IPS-20b (cell line): ENCODE results near the gene NPIPB4.
"Not testable (repeated sequence)": the region's sequence is repeated elsewhere in the genome, so short reads cannot be mapped to it uniquely, and the experiment has no call there.

Experiments
- H3K27ac ChIP-seq: one replicate; pipeline ENCODE4 v1.5.1; 2013; ENCODE audit warnings: low read length
- H3K27me3 ChIP-seq: 2 replicates; pipeline ENCODE4 v1.6.1; 2013; ENCODE audit warnings: mild to moderate bottlenecking, low read length, inconsistent platforms; ENCODE audit not compliant: insufficient read depth
- H3K36me3 ChIP-seq: 2 replicates; pipeline ENCODE4 v1.6.1; 2013; ENCODE audit warnings: low read depth, mild to moderate bottlenecking, inconsistent platforms, low read length, moderate library complexity; ENCODE audit not compliant: insufficient read depth
- H3K4me1 ChIP-seq: 2 replicates; pipeline ENCODE4 v1.6.1; 2013; ENCODE audit warnings: mild to moderate bottlenecking, control low read depth, inconsistent platforms, low read length, moderate library complexity; ENCODE audit not compliant: insufficient read depth
- H3K4me3 ChIP-seq: 2 replicates; pipeline ENCODE4 v1.5.1; 2013; ENCODE audit warnings: mild to moderate bottlenecking, low read length, inconsistent platforms
- H3K9ac ChIP-seq: 2 replicates; pipeline ENCODE4 v1.6.1; 2013; ENCODE audit warnings: low read depth, mild to moderate bottlenecking, inconsistent platforms, low read length, moderate library complexity
- H3K9me3 ChIP-seq: 2 replicates; pipeline ENCODE4 v1.6.1; 2013; ENCODE audit warnings: mild to moderate bottlenecking, low read depth, low read length, inconsistent platforms; ENCODE audit not compliant: insufficient read depth

NPIPB4 gene

DNA sequence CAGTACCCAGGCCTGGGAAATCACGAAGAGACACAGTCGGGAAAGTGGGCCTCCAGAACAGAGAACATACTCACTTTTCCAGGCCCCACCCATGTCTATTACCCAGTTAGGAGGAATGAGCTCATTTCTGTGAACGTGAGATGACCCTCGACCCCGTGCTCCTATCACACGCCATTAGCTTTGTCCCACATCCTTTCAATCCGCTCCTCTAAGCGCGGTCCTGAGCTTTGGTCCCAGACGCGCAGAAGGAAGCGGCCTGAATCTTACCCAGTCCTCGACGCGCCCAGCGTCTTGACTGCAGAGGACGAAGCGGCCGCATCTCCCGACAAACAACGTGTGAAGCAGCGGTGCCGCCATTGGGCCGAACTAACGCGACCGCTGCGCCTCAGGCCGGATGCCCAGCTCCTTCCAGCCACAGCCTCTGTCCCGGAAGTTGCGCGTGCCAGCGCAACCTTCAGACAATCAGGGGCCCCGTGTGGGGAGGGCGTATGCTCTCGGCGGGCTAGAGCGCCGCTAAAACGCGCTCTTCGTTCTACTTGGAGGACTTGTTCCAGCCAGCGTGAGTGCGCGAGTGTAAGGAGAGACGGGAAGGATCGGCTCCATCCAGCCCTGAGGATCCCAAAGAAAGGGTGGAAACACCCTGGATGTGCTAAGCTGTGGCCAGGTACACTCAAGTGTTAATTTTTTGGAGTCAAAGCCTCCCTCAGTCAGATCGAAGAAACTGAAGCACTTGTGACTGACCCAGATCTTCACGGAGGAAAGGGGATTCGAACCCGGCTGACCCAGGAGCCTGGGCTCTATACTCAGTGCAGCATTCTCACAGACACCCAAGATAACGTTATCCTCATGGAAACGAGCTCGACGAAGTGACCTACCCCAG, 37.3 kb downstream of the NPIPB4 start:
- H3K4me1 ChIP-seq, H3K36me3 ChIP-seq, H3K9me3 ChIP-seq, H3K27me3 ChIP-seq: not testable (repeated sequence)
- Histone ChIP-seq H3K27ac (peak overlapping the region; percentile 91), H3K4me3 (peak overlapping the region; percentile 91), H3K9ac (peak overlapping the region; percentile 93)

DNA sequence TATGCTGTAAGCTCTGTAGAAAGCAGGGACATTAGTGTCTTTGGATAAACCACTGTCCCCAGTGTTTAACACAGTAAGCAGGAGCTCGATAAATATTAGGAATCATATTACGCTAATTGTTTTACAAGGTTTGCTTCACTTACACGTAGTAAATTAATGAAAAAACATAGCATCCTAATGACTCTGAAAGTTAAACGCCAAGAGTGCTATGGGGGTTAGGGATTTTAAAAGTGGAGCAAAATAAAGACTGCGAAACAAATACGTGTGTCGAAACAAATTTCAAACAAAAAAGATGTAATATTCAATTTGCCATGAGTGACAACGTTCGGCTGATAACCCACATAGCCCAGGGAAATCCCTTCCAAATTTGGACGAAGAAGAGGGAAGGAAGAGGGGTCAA, 37.9 kb downstream of the NPIPB4 start:
- not testable (repeated sequence) for H3K27ac ChIP-seq
- peak overlapping the region; percentile 93; the same call in 1 of the 2 replicates for H3K9ac ChIP-seq

GRCh38 chr16:21817012-21817411, 40.5 kb downstream of the NPIPB4 start:
- H3K36me3 ChIP-seq: peaks cover 14% of the 10 kb centered on the region; the same call in 1 of the 2 replicates
- not testable (repeated sequence) for H3K4me3 ChIP-seq, H3K27ac ChIP-seq, H3K9me3 ChIP-seq, H3K9ac ChIP-seq, H3K4me1 ChIP-seq, H3K27me3 ChIP-seq

More for the DNA sequence above, 37.9 kb downstream of the NPIPB4 start:
- H3K9me3 ChIP-seq, H3K27me3 ChIP-seq, H3K36me3 ChIP-seq, H3K4me1 ChIP-seq: not testable (repeated sequence)
- H3K4me3 ChIP-seq: peak overlapping the region; percentile 91

- H3K9me3 ChIP-seq, H3K9ac ChIP-seq, H3K27me3 ChIP-seq, H3K4me3 ChIP-seq, H3K4me1 ChIP-seq, H3K27ac ChIP-seq: not testable (repeated sequence)
- H3K36me3 ChIP-seq: peaks cover 23% of the 10 kb centered on the region; the same call in 1 of the 2 replicates
Observed at GRCh38 chr16:21815694-21816093, 41.9 kb downstream of the NPIPB4 start.

- not testable (repeated sequence) for H3K27me3 ChIP-seq, H3K4me1 ChIP-seq, H3K9ac ChIP-seq, H3K4me3 ChIP-seq, H3K36me3 ChIP-seq, H3K27ac ChIP-seq, H3K9me3 ChIP-seq
Observed at GRCh38 chr16:21802375-21802663, 55.2 kb downstream of the NPIPB4 start.

GRCh38 chr16:21801538-21802374, 55.8 kb downstream of the NPIPB4 start:
- not testable (repeated sequence) for H3K9me3 ChIP-seq, H3K27me3 ChIP-seq, H3K27ac ChIP-seq, H3K4me3 ChIP-seq, H3K4me1 ChIP-seq, H3K9ac ChIP-seq, H3K36me3 ChIP-seq

GRCh38 chr16:21798601-21799000, 59.0 kb downstream of the NPIPB4 start:
- H3K27me3 ChIP-seq, H3K36me3 ChIP-seq, H3K4me3 ChIP-seq, H3K9ac ChIP-seq, H3K4me1 ChIP-seq, H3K9me3 ChIP-seq, H3K27ac ChIP-seq: not testable (repeated sequence)

GRCh38 chr16:21793310-21793709, 64.2 kb downstream of the NPIPB4 start:
- H3K9ac ChIP-seq, H3K27me3 ChIP-seq, H3K27ac ChIP-seq, H3K36me3 ChIP-seq, H3K4me1 ChIP-seq, H3K4me3 ChIP-seq, H3K9me3 ChIP-seq: not testable (repeated sequence)

- H3K9ac ChIP-seq, H3K27me3 ChIP-seq, H3K36me3 ChIP-seq, H3K4me1 ChIP-seq, H3K9me3 ChIP-seq, H3K27ac ChIP-seq, H3K4me3 ChIP-seq: not testable (repeated sequence)
Observed at GRCh38 chr16:21790506-21790905, 67.0 kb downstream of the NPIPB4 start.
